GM12801 (cell line): Measurements from ENCODE around the gene GRN.

Experiments used
- TF ChIP-seq, protein P1 (sequence below): IDR thresholded peaks from one replicate; pipeline ENCODE4 v1.5.1; 2011; ENCODE audit warnings: control low read depth; ENCODE audit not compliant: insufficient read length; ENCODE audit errors: extremely low read depth

The GRN gene

DNA sequence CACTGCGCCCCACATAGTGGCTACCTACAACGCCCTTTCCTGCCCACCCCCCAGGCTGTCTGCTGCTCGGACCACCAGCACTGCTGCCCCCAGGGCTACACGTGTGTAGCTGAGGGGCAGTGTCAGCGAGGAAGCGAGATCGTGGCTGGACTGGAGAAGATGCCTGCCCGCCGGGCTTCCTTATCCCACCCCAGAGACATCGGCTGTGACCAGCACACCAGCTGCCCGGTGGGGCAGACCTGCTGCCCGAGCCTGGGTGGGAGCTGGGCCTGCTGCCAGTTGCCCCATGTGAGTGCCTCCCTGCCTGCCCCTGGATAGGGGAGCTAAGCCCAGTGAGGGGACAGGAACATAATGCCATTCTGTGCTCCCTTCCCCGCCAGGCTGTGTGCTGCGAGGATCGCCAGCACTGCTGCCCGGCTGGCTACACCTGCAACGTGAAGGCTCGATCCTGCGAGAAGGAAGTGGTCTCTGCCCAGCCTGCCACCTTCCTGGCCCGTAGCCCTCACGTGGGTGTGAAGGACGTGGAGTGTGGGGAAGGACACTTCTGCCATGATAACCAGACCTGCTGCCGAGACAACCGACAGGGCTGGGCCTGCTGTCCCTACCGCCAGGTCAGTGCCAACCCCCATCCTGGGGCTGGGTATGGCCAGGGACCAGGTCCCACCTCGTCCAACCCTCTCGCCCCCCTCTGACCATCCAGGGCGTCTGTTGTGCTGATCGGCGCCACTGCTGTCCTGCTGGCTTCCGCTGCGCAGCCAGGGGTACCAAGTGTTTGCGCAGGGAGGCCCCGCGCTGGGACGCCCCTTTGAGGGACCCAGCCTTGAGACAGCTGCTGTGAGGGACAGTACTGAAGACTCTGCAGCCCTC, 7.1 kb downstream of the GRN start:
- TF ChIP-seq, protein P1, sequence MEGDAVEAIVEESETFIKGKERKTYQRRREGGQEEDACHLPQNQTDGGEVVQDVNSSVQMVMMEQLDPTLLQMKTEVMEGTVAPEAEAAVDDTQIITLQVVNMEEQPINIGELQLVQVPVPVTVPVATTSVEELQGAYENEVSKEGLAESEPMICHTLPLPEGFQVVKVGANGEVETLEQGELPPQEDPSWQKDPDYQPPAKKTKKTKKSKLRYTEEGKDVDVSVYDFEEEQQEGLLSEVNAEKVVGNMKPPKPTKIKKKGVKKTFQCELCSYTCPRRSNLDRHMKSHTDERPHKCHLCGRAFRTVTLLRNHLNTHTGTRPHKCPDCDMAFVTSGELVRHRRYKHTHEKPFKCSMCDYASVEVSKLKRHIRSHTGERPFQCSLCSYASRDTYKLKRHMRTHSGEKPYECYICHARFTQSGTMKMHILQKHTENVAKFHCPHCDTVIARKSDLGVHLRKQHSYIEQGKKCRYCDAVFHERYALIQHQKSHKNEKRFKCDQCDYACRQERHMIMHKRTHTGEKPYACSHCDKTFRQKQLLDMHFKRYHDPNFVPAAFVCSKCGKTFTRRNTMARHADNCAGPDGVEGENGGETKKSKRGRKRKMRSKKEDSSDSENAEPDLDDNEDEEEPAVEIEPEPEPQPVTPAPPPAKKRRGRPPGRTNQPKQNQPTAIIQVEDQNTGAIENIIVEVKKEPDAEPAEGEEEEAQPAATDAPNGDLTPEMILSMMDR: no peak

DNA sequence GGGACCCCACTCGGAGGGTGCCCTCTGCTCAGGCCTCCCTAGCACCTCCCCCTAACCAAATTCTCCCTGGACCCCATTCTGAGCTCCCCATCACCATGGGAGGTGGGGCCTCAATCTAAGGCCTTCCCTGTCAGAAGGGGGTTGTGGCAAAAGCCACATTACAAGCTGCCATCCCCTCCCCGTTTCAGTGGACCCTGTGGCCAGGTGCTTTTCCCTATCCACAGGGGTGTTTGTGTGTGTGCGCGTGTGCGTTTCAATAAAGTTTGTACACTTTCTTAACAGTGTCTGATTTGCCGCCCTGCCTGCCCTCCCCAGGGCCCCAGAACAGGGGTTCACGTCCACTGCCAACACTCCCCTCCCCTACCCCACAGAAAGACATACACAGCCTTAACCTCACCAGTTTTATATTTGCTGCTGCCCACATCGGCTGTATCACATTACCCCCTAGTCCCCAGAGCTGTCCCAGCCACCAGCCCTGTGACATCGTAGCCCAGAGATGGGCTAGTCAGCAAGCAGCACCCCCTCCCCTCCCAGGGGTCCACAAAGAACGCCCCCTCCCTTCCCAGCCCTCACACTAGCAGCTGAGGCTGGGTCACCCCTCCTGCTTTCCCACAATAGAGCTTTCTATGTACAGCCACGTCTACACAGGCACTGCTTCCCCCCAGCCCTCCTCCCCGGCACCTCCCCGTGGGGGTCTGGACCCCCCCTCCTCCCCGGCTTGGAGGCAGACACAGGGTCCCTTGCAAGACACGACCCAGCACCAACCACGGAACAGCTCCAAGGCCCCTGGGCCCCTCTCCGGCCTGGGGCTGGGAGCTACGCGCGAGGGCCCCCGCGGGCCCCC, 7.9 kb downstream of the GRN start:
- TF ChIP-seq, protein P1: no peak

DNA sequence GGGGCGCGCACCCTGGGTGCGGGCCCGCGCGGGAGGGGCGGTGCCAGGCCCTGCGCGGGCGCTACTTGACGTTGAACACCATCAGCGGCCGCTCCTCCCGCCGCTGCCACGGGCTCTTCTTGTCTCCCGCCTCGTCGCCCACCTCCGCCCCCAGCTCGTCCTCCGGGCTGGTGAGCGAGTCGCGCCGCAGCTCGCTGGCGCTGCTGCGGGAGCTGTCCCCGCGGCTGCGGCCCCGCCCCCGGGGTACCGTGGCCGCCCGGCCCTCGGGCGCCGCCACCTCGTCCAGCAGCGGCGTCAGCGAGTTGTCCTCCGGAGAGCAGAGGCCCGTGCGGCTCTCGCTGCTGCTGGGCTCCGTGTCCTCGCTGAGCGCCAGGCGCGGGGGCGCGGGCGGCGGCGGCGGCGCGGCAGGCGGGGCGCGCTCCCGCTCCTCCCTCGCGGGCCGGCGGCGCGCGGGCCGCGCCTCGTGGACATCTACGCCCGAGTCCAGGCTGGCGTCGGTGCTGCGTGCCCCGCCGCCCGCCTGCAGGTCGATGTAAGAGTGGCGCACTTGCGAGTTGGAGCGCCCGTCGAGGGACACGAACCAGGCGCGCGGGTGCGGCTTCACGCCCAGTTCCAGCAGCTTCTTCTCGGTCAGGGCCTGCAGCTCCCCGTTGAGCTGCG, 8.7 kb downstream of the GRN start:
- TF ChIP-seq, protein P1: no peak

DNA sequence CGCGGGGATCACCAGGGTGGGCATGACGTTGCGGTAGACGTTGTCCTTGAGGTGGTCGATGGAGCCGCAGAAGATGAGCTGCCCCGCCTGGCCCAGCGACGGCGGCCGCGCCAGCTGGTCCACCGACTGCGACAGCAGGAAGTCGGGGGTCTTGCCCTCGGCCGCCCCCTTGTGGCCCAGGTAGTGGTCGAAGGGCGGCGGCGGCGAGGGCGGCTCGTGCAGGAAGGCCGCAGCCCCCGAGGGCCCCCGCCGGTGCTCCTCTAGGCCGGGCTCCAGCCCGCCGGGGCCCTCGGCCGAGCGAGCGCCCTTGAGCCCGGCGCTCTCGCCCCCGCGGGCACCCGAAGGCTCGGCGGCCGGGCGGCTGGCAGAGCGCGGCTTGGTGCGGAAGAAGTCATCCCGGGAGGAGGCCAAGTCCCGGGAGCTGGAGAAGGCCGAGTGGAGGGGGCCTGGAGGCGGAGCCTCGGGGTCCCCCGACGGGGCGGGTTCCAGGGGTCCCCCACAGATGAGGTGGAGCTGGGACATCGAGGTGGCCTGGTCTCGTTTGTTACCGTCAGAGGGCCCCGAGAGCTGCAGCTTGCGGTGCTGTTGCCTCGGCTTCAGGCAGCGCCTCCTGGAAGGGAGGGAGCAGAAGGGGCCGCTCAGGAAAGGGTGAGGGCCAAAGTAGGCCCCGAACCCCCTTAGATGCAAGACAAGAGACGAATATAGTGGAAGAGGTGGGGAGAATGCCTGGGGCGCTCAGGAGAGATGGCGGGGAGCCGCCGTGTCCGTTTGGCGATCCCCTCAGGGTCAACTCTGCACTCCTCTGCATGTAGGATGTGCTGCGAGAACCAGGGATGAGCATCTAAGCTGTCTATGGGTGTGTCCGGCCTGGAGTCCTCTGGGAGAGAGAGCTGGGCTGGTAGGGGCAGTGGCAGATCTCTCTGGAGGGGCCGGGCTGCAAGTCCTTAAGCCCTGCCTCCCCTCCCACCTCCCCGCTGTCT, 9.8 kb downstream of the GRN start:
- TF ChIP-seq, protein P1: no peak

DNA sequence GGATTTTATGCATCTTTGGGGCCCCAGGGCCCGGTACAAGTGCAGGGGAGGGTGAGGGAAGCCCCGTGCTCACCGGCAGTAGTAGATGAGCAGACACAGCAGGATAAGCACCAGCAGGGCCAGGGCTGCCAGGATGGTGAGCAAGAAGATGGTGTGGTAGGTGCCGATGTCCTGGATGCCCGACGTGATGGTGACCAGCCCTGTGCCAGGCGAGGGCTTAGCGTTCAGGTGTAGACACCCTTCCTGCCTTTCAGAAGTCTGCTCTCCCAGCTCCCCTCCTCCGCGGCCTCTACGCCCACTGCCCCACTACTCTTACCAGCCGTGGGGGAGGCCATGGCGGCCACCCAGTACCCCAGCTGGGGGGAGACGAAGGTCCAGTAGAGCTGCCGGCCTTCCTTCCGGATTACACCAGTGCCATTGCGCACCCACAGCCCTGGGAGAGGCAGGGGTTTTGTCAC, 10.6 kb downstream of the GRN start:
- TF ChIP-seq, protein P1: no peak

DNA sequence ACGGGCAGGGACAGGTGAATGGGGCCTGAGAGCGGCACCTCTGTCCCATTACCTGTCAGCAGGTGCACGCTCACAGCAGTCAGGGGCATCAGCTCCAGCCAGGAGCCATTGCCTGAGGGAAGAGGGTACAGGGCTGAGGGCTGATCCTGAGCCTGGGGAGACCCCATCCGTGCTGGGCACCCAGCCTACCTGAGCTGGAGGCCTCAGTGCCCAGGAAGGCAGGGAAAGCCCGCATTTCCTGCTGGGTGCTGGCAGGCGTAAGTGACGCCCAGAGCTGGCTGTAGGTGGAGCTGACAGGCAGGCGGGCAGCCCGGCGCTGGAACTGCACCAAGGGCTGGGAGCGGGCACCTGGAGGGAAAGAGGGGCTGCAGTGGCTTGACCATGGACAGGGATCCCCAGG, 11.1 kb downstream of the GRN start:
- TF ChIP-seq, protein P1: no peak
